IPS-NIHi11 (cell line): ENCODE measurements around the gene STARD3.
A peak's percentile ranks its signal among the peaks of the same experiment; 100 is the strongest.

Experiments used
- DNase-seq: peaks from one replicate; pipeline ENCODE4 v3.0.0; 2012; ENCODE audit warnings: mixed read lengths, low spot score

The STARD3 gene

GRCh38 chr17:39672522-39673334 lies 35.8 kb downstream of the STARD3 start:
- no peak for DNase-seq

DNA sequence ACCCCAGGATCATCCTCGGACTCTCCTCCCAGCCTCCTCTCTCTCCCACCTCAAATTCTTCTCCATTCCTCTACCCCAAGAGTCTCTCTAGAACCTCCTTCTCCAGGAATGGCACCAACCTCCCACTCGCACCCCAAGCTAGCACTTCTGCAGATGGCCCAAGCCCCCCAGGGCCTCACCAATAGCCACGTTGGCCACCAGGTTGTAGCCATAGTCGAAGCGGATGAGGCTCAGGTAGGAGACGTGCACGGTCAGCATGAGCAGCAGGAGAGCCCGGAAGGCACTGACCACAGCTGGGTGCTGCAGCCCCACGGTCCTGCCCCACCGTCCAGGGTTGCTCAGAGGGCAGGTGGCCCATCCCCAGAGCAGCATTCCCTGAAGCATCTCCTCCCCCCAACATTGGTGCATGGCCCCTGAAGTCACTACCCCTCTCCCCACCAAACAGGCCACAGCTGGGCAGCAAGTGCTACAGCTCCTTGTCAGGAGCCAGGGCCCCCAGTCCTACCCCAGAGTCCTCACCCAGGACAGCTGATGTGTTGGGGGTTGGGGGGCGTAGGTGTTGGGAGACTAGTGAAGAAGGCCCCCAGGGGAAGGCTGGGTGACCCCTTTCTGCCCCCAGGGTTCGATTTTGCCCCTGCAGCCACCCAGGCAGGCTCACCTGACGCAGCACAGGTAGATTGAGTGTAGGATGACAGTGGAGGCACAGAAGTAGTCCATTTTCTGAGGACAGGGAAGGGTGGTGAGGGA lies 36.6 kb downstream of the STARD3 start:
- no peak for DNase-seq

- no peak for DNase-seq
Measured at GRCh38 chr17:39674179-39674578, 37.2 kb downstream of the STARD3 start.

GRCh38 chr17:39674702-39675389 lies 37.9 kb downstream of the STARD3 start:
- DNase-seq = peak; percentile 67

DNA sequence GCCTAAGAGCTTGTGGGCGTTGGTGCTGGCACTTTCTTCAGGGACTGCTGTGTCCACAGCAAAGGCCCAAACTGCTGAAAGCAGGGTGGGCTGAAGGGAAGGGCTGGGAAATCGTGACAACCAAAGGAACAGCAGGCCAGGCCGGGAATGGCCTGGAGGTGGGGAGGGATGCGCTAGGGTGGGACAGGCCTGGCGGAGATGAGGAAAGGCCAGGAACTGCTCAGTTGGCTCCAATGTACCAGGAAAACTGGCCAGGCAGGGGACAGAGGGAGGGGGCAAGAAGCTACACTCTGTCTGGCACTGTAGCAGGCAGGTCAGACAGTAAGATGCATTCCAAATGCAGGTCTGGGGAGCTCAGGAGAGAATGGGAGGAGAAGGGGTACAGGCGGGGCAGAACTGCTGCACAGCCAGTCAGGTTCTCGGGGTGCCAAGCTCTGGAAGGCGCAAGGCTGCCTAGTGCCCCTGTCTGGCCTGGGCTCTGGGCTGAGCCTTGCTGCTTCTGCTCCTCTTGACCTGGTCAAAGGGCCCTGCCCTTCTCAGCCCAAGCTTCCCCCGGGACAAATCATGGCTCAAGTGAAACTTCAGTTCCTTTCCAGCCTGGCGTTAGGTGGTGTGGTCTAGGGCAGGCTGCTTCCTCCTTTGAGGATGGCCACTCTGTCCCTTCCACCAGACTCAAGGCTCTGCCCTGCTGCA lies 38.6 kb downstream of the STARD3 start:
- no peak for DNase-seq

DNA sequence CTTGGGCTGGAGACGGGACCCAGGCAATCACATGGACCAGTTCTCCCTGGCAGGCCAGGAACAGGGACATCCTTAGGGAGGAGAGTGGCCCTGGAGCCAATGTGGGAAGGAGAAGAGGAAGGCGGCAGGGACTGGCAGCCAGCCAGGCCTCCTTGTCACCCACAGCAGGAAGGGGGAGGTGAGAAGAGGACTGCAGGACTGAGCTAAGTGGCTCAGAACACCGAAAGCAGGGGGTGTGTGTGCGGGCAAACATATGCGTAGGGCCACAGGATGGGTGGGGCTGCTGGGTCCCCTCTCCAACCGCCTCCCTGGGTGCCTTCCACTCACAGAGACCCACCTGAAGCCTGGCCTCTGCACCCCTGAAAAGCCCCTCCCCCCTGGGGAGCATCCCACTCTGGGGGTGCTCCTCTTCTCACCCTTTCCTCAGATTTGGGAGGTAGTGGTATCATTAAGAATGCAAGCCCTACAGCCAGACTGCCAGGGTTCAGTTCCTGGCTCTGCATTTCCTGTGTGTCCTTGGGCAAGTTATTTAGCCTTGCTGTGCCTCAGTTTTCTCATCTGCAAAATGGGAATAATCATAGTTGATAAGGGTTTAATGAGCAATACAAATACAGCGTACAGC lies 39.4 kb downstream of the STARD3 start:
- DNase-seq = no peak

DNA sequence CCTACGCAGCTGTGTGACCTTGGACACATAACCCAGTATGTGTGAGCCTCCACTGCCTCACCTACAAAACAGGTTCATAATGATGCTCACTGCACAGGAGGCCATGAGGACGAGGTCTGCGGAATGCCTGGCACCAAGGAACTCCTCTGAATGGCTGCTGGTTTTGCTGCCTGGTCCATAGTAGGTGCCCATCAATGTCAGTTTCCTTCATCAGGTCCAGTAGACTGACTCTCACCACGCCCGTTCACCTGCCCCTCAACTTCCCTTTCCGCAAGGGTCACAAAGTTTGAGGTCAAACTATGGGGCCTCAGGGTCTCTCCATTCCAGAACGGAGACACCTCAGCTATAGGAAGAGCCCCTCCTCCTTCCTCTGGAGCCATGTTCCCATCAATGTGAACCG lies 40.1 kb downstream of the STARD3 start:
- no peak for DNase-seq

DNA sequence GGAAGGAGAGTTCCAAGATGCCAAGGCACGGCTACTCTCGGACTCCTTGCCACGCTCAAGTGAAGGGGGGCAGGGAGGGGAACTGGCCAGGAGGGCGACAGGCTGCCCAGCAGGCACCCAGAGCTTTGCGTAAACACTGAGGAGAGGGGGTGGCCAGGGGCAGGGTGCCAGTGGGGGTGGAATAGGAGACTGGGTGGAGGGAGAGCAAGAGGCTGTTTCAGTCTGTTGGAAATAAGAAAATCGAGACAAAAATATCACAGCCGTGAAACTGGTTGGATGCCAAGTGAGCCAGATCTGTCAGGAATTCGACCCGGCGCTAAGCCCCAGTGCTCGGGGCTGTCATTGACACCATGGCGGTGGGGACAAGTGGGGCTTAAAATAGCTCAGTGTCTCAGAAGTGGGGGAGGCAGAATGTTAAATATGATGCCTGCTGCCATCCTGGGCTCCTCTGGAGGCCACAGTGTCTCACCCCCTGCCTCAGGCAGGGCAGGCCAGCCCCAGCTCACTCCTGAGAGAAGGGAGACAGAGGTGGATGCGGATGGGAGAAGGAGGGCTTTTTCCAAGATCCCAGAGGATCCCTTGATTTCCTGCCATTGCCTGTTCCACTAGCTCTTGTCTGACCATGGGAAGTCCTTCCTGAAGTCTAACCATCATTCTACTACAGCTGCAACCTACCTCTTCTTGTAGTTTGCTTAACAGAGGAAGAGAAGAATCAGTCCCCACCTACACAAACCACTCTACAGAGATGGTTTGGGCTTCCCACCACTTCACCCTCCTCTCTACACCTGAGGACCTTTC lies 40.8 kb downstream of the STARD3 start:
- DNase-seq = no peak

DNA sequence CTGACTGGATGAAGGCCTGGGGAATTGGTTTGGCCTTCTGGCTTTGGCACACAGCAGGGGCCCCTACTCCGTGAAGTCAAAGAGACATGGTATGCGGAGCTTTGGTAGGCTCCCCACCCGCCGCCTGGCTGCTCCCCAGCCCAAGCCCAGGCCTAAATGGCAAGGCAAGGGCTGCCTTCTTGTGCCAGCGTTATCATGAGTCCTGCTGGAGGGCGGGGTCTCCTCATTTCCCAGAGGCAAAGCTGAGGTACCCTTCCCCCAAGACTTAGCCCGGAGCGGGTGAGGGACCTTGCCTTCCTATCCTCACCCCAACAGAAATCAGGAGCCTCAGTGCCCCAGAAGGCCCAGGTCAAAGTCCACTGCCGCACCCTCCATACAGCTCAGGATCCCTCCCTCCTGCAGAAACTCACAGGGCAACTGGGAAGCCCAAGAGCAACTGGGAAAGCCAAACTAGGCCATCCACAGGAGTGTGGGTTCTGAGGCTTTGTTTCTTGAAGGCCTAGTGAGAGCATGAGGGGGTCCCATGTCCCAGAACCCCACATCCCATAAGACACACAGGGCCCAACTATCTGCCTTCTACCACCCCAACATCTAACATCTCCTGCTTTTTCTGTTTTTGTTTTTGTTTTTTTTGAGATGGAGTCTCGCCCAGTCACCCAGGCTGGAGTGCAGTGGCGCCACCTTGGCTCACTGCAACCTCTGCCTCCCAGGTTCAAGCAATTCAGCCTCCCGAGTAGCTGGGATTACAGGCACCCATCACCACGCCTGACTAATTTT lies 41.6 kb downstream of the STARD3 start:
- DNase-seq = no peak

- no peak for DNase-seq
Measured at GRCh38 chr17:39679521-39680192, 42.7 kb downstream of the STARD3 start.

DNA sequence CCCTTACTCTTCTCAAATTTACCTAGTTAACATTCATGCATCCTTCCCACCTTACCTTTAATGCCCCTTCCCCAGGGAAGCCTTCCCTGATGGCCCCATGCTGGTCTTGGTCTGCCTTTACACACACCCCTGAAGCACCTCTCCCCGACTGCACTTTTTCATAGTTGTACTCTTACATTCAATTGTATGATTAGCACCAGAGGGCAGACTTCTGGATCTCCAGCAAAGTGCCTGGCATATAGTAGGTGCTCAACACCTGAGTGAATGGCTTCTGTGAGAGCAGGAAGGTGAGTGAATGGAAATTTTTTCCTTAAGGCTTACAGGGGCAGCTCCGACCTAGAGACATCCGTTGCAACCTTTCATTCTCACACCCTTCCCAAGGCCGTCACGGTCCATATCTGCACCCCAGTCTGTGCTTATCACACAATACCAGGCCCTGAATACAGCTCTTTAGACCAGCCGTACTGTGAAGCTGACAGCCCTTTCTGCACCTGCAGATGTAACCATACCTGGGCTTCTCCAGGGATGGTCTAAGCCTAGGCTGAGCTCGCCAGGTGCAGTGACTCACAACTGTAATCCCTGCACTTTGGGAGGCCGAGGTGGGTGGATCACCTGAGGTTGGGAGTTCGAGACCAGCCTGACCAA lies 46.5 kb downstream of the STARD3 start:
- DNase-seq = no peak

- no peak for DNase-seq
Measured at GRCh38 chr17:39684369-39685192, 47.6 kb downstream of the STARD3 start.

- DNase-seq = no peak
Measured at GRCh38 chr17:39687101-39687545, 50.2 kb downstream of the STARD3 start.

GRCh38 chr17:39687546-39688474 lies 50.9 kb downstream of the STARD3 start, which contains the start of gene PGAP3:
Gene PGAP3, minus strand, starts transcription at chr17:39688057. Its CDS starts 43 bp downstream, at chr17:39688014.
- DNase-seq = peak; percentile 91

DNA sequence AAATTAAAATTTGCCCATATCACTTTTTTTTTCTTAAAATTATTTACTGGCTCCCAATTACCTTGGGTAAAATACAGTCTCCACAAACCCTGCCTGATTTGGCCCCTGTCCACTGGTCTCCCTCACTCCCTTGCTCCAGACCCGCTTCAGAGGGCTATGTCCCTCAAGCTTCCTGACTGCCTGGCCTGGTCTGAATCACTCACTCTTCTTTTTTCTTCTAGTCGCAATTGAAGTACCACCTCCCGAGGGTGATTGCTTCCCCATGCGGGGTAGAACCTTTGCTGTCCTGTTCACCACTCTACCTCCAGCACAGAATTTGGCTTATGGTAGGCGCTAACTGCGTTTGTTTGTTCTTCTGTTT lies 51.5 kb downstream of the STARD3 start:
- no peak for DNase-seq

DNA sequence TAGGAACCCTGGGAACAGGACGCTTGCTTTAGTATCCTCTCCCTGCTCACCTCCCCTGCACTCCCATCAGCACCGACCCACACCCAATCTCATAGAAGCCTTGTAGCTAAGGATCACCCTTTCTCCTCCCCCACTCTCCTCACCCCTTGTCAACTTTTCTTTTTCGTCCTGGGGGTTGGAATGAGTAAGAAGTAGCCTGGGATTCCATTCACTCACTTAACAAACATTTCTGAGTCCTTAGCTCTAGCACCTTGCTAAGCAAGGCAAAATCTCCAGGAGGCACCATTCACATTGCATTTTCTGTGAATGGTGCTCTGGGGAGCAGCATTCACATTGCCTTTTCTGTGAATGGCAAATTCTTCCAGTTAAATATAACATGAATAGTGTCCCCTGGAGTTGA lies 52.0 kb downstream of the STARD3 start:
- DNase-seq = peak; percentile 60

DNA sequence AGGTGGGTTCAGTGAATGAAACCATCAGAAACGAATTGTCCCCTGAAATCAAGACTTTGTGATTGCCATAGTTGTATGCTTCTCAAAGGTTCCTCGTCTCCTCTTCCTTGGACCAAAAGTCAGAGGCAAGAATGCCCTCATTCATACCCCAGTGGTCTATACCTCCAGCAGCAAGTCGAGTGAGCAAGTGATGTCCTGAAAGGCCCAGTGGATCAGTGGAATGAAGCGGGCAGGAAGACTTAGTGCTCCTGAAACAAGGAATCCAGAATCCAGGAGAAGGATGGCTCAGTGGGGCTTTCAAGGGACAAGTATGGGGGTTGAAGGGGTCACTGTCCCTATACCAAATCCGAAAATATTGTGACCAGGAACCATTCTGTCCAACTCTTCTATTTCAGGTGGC lies 57.6 kb downstream of the STARD3 start:
- no peak for DNase-seq
